Measurements from ENCODE around the gene DMAC2.
"Not testable (repeated sequence)": the region's sequence is repeated elsewhere in the genome, so short reads cannot be mapped to it uniquely, and the experiment has no call there.

The DMAC2 gene

GRCh38 chr19:41398598-41398997 is 41.1 kb downstream of the DMAC2 start:
- no peak for DNase-seq (ENCODE audit: low read depth in 2 of 2)

GRCh38 chr19:41398050-41398418 is 41.7 kb downstream of the DMAC2 start:
- no peak for DNase-seq (ENCODE audit: low read depth in 2 of 2)

- peak; percentile 97 to 98 for DNase-seq (ENCODE audit: low read depth in 2 of 2)
Observed at GRCh38 chr19:41397086-41398049, 42.3 kb downstream of the DMAC2 start, which contains the start of the genes BCKDHA and EXOSC5. BCKDHA (plus strand) TSS chr19:41397818; CDS start chr19:41397828, 10 bp downstream. EXOSC5 (minus strand) TSS chr19:41397359; CDS start chr19:41397328, 31 bp downstream.

- DNase-seq (ENCODE audit: low read depth in 2 of 2), result no peak
Observed at GRCh38 chr19:41395355-41395754, 44.4 kb downstream of the DMAC2 start.

GRCh38 chr19:41392775-41393174 is 46.9 kb downstream of the DMAC2 start:
- no peak for DNase-seq (ENCODE audit: low read depth in 2 of 2)

- DNase-seq (ENCODE audit: low read depth in 2 of 2), result no peak
Observed at GRCh38 chr19:41391618-41392017, 48.1 kb downstream of the DMAC2 start.

- no peak for DNase-seq (ENCODE audit: low read depth in 2 of 2)
Observed at GRCh38 chr19:41386442-41386841, 53.3 kb downstream of the DMAC2 start.

GRCh38 chr19:41384351-41384750 is 55.4 kb downstream of the DMAC2 start:
- no peak for DNase-seq (ENCODE audit: low read depth in 2 of 2)

- DNase-seq (ENCODE audit: low read depth in 2 of 2), result not testable (repeated sequence)
Observed at GRCh38 chr19:41381536-41381935, 58.2 kb downstream of the DMAC2 start.
